NCI-H82 treated with DMSO at 0.1 percent for 48 hours (cell line): ENCODE measurements around the gene WDFY2.

Source experiments
- DNase-seq: peaks from one replicate; lab custom pipeline; 2025; ENCODE audit not compliant: unreplicated experiment; lab: John Stamatoyannopoulos, UW

Gene WDFY2

GRCh38 chr13:51786425-51787265 is 202.4 kb downstream of the WDFY2 start:
- peak; percentile 69 for DNase-seq

- DNase-seq: no peak
Measured at GRCh38 chr13:51793570-51794271, 209.5 kb downstream of the WDFY2 start.

GRCh38 chr13:51794964-51795363 is 210.7 kb downstream of the WDFY2 start:
- DNase-seq: no peak

GRCh38 chr13:51795419-51795818 is 211.2 kb downstream of the WDFY2 start:
- DNase-seq: no peak

- no peak for DNase-seq
Measured at GRCh38 chr13:51796546-51796945, 212.3 kb downstream of the WDFY2 start.

GRCh38 chr13:51797664-51798488 is 213.6 kb downstream of the WDFY2 start:
- DNase-seq: peak; percentile 90

- DNase-seq: no peak
Measured at GRCh38 chr13:51799261-51799660, 215.0 kb downstream of the WDFY2 start.

- DNase-seq: no peak
Measured at GRCh38 chr13:51800486-51800885, 216.2 kb downstream of the WDFY2 start.

- no peak for DNase-seq
Measured at GRCh38 chr13:51801631-51802099, 217.4 kb downstream of the WDFY2 start.

GRCh38 chr13:51802631-51803418 is 218.6 kb downstream of the WDFY2 start:
- DNase-seq: no peak

- DNase-seq: peak; percentile 77
Measured at GRCh38 chr13:51803422-51804294, 219.4 kb downstream of the WDFY2 start, which contains the start of gene DHRS12. DHRS12 (minus strand) TSS chr13:51804163; CDS start chr13:51799659, 4,504 bp downstream.

GRCh38 chr13:51804295-51805172 is 220.3 kb downstream of the WDFY2 start:
- DNase-seq: peak; percentile 37

GRCh38 chr13:51805313-51805712 is 221.1 kb downstream of the WDFY2 start:
- DNase-seq: no peak

GRCh38 chr13:51805925-51806324 is 221.7 kb downstream of the WDFY2 start:
- DNase-seq: no peak

GRCh38 chr13:51806566-51806965 is 222.3 kb downstream of the WDFY2 start:
- DNase-seq: no peak

- DNase-seq: no peak
Measured at GRCh38 chr13:51807041-51807440, 222.8 kb downstream of the WDFY2 start.

- no peak for DNase-seq
Measured at GRCh38 chr13:51808811-51809210, 224.5 kb downstream of the WDFY2 start.

- DNase-seq: no peak
Measured at GRCh38 chr13:51811046-51811445, 226.8 kb downstream of the WDFY2 start.
